Heart left ventricle (tissue), 13 donors: ENCODE measurements around the gene RALGAPA1.

Experiments
- CTCF ChIP-seq, 12 donors: fragments of 200-600 bp; sonication (generic) in 4 of 12; IDR thresholded peaks; one replicate each; pipeline versions ENCODE4 v1.5.0 to v1.8.0; 2018 to 2022; ENCODE audit warnings: antibody characterized with exemption in 12 of 12, mild to moderate bottlenecking in 5 of 12
- POLR2A ChIP-seq, 2 donors: fragments of 450-650 bp; IDR thresholded peaks; one replicate each; pipeline ENCODE4 v1.6.1; 2017; ENCODE audit warnings: antibody characterized with exemption in 2 of 2, mild to moderate bottlenecking in 2 of 2, moderate library complexity in 2 of 2
- donor health status: ischemic (EF 13 %, LVEDD 7.1; RV severe dilation, severe dysfunction).
- donor health status: DM: no; HTN: yes; CAD: no.
- donor health status: DM: no; HTN: no; CAD: no.
- donor health status: ischemic (EF 25% LVEDD 6.9; RV normal size, moderate dysfunction).
- donor health status: ischemic (EF 25% LVEDD 5.7; RV mildly dilated, moderate dysfunction).
- donor health status: ischemic (EF 35%, LVEDD 5.7; RV mildly dilated, moderate dysfunction).
- donor health status: nonischemic (EF 11% LVEDD 7.7; RV severe dilation, severe dysfunction).
- donor health status: DM: yes; HTN: yes; CAD: no.
- donor health status: PGD.
- donor health status: ischemic (EF 29% LVEDD 5.4; RV normal size, mild dysfunction).
- donor health status: nonischemic (EF 23%, LVEDD 6.1; RV moderate dilation, normal function).

- TF ChIP-seq CTCF (IDR thresholded peaks at IDR 0.05) = no peak
- no peak for TF ChIP-seq POLR2A (IDR thresholded peaks at IDR 0.05)
These were observed 66.7 kb downstream of the RALGAPA1 start for GRCh38 chr14:35742442-35742841.
